GM23248 (cell line): ENCODE results near the gene RIOK3.

ENCODE experiments used
- EZH2 ChIP-seq: fragments of 200-600 bp; sonication (generic); IDR thresholded peaks from 2 replicates; pipeline ENCODE4 v1.6.1; 2018; ENCODE audit warnings: antibody characterized with exemption, mild to moderate bottlenecking; ENCODE audit not compliant: insufficient read depth, poor library complexity, severe bottlenecking
- EZH2phosphoT487 ChIP-seq: fragments of 200-600 bp; sonication (generic); IDR thresholded peaks from 2 replicates; pipeline ENCODE4 v1.6.1; 2018; ENCODE audit warnings: antibody characterized with exemption, moderate library complexity, mild to moderate bottlenecking, low read depth; ENCODE audit not compliant: insufficient read depth

DNA sequence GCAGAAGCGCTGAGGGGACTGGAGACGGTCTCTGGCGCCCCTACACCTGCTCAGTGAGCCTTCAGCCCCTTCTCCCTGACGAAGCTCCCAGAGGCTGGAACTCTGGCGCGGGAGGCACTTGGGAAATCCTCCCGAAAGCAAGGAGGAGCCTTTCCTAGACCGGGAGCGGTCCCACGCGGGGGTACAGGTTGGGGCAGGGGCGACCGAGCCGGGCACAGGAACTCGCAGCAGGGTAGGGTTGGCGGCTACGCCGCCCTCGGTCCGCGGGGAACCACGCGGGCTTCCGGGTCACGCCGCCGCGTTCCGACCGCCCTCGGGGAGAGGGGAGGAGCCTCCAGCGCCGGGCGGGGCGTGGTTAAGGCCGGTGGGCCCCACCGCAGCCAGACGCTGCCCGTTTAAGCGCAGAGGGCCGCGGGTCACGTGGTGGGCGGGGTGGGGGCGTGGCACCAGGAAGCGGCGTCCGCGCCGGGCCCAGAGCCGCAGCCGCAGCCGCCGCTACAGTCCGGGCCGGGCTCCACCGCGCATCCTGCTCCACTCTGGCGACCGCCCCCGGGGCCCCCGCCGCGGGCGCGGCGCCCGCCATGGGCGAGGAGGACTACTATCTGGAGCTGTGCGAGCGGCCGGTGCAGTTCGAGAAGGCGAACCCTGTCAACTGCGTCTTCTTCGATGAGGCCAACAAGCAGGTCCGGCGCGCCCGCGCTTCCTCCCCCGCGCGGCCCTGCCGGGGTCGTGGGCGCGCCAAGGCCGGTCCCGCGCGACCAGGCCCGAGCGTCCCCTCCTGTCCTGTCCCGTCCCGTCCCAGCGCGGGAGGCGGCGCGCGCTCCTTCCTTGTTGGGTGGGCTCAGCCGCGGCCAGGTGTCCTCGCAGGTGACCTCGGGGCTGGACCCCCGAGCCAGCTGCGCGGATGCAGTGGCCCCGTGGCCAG lies 50.2 kb downstream of the RIOK3 start, which contains the start of gene RMC1:
- TF ChIP-seq EZH2, result no peak
- TF ChIP-seq EZH2phosphoT487, result no peak
